SU-DHL-6 (cell line): Measurements from ENCODE around the gene RBM4B.

ENCODE experiments used
- EZH2phosphoT487 ChIP-seq: fragments of 200-600 bp; sonication (generic), shearing (Covaris generic); conservative IDR thresholded peaks from 2 replicates; pipeline ENCODE4 v1.6.1; 2018; ENCODE audit warnings: mild to moderate bottlenecking, antibody characterized with exemption, low read length, moderate library complexity, mixed read lengths
- TF ChIP-seq, protein P1 (sequence below): fragments of 200-600 bp; sonication (generic); IDR thresholded peaks from one replicate; pipeline ENCODE4 v1.5.1; 2017; ENCODE audit warnings: antibody characterized with exemption, mild to moderate bottlenecking, low read length, moderate library complexity; ENCODE audit not compliant: insufficient read depth, poor library complexity, severe bottlenecking

DNA sequence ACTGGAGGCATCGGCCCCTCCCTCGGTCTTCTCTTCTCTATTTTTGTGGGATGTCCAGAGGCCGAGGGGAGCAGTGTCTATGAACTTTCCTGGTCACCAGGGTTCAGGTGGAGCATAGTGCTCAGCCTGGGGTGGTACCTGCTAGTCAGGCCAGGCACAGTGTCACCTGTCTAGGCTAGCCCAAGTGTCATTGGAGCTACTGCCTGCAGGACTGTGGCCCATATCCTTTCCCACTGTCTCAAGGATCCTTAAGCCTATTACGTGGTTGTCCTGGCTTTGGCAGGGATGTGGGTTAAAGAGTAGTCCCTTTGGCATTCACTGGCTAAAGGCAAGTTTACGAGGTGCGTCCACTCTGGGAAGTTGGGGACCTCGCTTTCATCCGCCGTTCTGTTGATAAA, 51.9 kb downstream of the RBM4B start:
- TF ChIP-seq, protein P1, sequence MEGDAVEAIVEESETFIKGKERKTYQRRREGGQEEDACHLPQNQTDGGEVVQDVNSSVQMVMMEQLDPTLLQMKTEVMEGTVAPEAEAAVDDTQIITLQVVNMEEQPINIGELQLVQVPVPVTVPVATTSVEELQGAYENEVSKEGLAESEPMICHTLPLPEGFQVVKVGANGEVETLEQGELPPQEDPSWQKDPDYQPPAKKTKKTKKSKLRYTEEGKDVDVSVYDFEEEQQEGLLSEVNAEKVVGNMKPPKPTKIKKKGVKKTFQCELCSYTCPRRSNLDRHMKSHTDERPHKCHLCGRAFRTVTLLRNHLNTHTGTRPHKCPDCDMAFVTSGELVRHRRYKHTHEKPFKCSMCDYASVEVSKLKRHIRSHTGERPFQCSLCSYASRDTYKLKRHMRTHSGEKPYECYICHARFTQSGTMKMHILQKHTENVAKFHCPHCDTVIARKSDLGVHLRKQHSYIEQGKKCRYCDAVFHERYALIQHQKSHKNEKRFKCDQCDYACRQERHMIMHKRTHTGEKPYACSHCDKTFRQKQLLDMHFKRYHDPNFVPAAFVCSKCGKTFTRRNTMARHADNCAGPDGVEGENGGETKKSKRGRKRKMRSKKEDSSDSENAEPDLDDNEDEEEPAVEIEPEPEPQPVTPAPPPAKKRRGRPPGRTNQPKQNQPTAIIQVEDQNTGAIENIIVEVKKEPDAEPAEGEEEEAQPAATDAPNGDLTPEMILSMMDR: no peak
- no peak for TF ChIP-seq EZH2phosphoT487
